B cell (primary cell): Measurements from ENCODE around the gene SLC43A2. TPM values are rescaled to one million over a fixed set of nuclear protein-coding genes. Genes with fewer than 3 reads are reported as not detected.

Source experiments
- ATAC-seq: fragments of 200-7000 bp; cut with Tn5 transposase; one replicate; pipeline ENCODE4 v1.10.0; 2021; ENCODE audit warnings: low read depth, mild to moderate bottlenecking, moderate number of reproducible peaks, moderate library complexity
- CTCF ChIA-PET: fragments of 350-600 bp; sonication (Branson Sonifier 250); formaldehyde crosslinking; loops from one replicate; lab custom pipeline; 2021; ENCODE audit warnings: antibody characterized with exemption, inconsistent platforms; lab: Charles Lee
- POLR2A ChIA-PET: fragments of 350-600 bp; sonication (Branson Sonifier 250); formaldehyde crosslinking; loops from one replicate; lab custom pipeline; 2021; ENCODE audit warnings: antibody characterized with exemption; lab: Charles Lee
- DNase-seq: peaks from one replicate; pipeline ENCODE4 v3.0.0; 2013
- H2AFZ ChIP-seq: 2 replicates; pipeline ENCODE4 v1.6.1; 2012; ENCODE audit warnings: mild to moderate bottlenecking, low read depth, low read length; ENCODE audit not compliant: insufficient read depth, poor library complexity, severe bottlenecking
- H3K27ac ChIP-seq, 2 donors: 1 replicate in 1 of 2; 2 replicates in 1 of 2; pipeline ENCODE4 v1.5.1; 2012 to 2013; ENCODE audit warnings: low read length in 2 of 2, mild to moderate bottlenecking in 2 of 2, moderate library complexity in 1 of 2
- H3K27me3 ChIP-seq, 4 experiments: fragments of 200-600 bp in 1 of 4; sonication (generic) in 1 of 4; replicated peaks in 1 of 4; 1 replicate in 2 of 4; 2 replicates in 2 of 4; pipeline versions ENCODE4 v1.6.1 to v1.7.0; 2013 to 2016; ENCODE audit warnings: low read length in 3 of 4, mild to moderate bottlenecking in 2 of 4, mixed read lengths in 1 of 4, moderate library complexity in 1 of 4; ENCODE audit not compliant: insufficient read depth in 4 of 4, control insufficient read depth in 3 of 4; ENCODE audit errors: control extremely low read depth in 1 of 4
- H3K36me3 ChIP-seq, 2 experiments: replicated peaks in 1 of 2; 1 replicate in 1 of 2; 2 replicates in 1 of 2; pipeline versions ENCODE4 v1.6.1 to v1.7.1; 2013; ENCODE audit warnings: low read length in 1 of 2; ENCODE audit not compliant: insufficient read depth in 2 of 2, control insufficient read depth in 1 of 2; ENCODE audit errors: control extremely low read depth in 1 of 2, extremely low read depth in 1 of 2
- H3K4me1 ChIP-seq, 2 donors: fragments of 200-600 bp in 1 of 2; sonication (generic) in 1 of 2; 1 replicate in 1 of 2; 2 replicates in 1 of 2; pipeline versions ENCODE4 v1.5.1 to v1.6.1; 2013 to 2017; ENCODE audit warnings: low read length in 2 of 2; ENCODE audit not compliant: control insufficient read depth in 2 of 2, insufficient read depth in 2 of 2
- H3K4me2 ChIP-seq: replicated peaks from 2 replicates; pipeline ENCODE3; 2012; ENCODE audit warnings: mild to moderate bottlenecking, low read depth, low read length; ENCODE audit not compliant: poor library complexity, severe bottlenecking
- H3K4me3 ChIP-seq, 5 experiments: fragments of 200-600 bp in 1 of 5; sonication (generic) in 1 of 5; 1 replicate in 3 of 5; 2 replicates in 2 of 5; pipeline versions ENCODE4 v1.5.1 to v1.7.0; 2011 to 2016; ENCODE audit warnings: low read length in 4 of 5, mild to moderate bottlenecking in 4 of 5, low read depth in 2 of 5, control low read depth in 1 of 5, moderate library complexity in 1 of 5; ENCODE audit not compliant: insufficient read depth in 1 of 5; ENCODE audit errors: control extremely low read depth in 1 of 5, extremely low read depth in 1 of 5
- H3K79me2 ChIP-seq: fragments of 200-600 bp; sonication (generic); one replicate; pipeline ENCODE4 v1.6.0; 2016; ENCODE audit warnings: low read length; ENCODE audit not compliant: control insufficient read depth, insufficient read depth
- H3K9ac ChIP-seq: fragments of 200-600 bp; sonication (generic); 2 replicates; pipeline ENCODE4 v1.6.1; 2017; ENCODE audit warnings: mild to moderate bottlenecking, low read length, moderate library complexity
- H3K9me3 ChIP-seq, 3 donors: one replicate each; pipeline versions ENCODE4 v1.6.1 to v1.7.1; 2013; ENCODE audit warnings: low read length in 2 of 3; ENCODE audit not compliant: control insufficient read depth in 2 of 3, insufficient read depth in 1 of 3; ENCODE audit errors: control extremely low read depth in 1 of 3
- H4K20me1 ChIP-seq: 2 replicates; pipeline ENCODE4 v1.6.0; 2012; ENCODE audit warnings: mild to moderate bottlenecking, low read length; ENCODE audit not compliant: insufficient read depth, control insufficient read depth, poor library complexity, severe bottlenecking
- H3K27ac Mint-ChIP-seq: one replicate; pipeline ENCODE4 v1.8.0; 2021; ENCODE audit warnings: mixed read lengths
- H3K27me3 Mint-ChIP-seq: one replicate; pipeline ENCODE4 v1.8.0; 2021; ENCODE audit warnings: mixed read lengths
- H3K4me1 Mint-ChIP-seq: one replicate; pipeline ENCODE4 v1.8.0; 2021; ENCODE audit warnings: mixed read lengths
- H3K4me3 Mint-ChIP-seq: one replicate; pipeline ENCODE4 v1.8.0; 2021; ENCODE audit warnings: mixed read lengths
- H3K9me3 Mint-ChIP-seq: one replicate; pipeline ENCODE4 v1.8.0; 2022; ENCODE audit warnings: mixed read lengths; ENCODE audit not compliant: insufficient read depth
- EZH2 ChIP-seq: IDR thresholded peaks from 2 replicates; pipeline ENCODE4 v1.6.1; 2012; ENCODE audit warnings: borderline replicate concordance, low read depth, mild to moderate bottlenecking, moderate library complexity, low read length; ENCODE audit not compliant: insufficient read depth, poor library complexity, severe bottlenecking
- WGBS: methylation state at CpG from one replicate; pipeline ENCODE4 v1.1.5; 2013; ENCODE audit warnings: missing lambda C conversion rate; ENCODE audit not compliant: insufficient coverage; 5-methylcytosine and 5-hydroxymethylcytosine counted together
- intact Hi-C: fragments of 100-400 bp; cut with micrococcal nuclease; formaldehyde crosslinking; loops from one replicate; pipeline ENCODE4 v1.10.0; 2022
- polyA plus RNA-seq: library from polyadenylated mRNA; depleted of rRNA; stranded (reverse); fragments of >200 nt; gene quantifications from 2 replicates; pipeline ENCODE4 v1.2.3, GENCODE V29; 2012
- total RNA-seq, 2 donors: library from RNA; stranded (reverse); fragments of 120-200 nt in 1 of 2; gene quantifications; 1 replicate in 1 of 2; 2 replicates in 1 of 2; pipeline versions ENCODE4 v1.2.3 to v1.2.4, GENCODE V29; 2013 to 2022
- TF ChIP-seq, protein P1 (sequence below): fragments of 200-600 bp; IDR thresholded peaks from one replicate; pipeline ENCODE4 v1.8.0; 2022; ENCODE audit warnings: antibody characterized with exemption, mild to moderate bottlenecking

SLC43A2 gene
- total and polyA plus RNA-seq, 2 donors (not counting 1 experiment from before 2014, with no cell fraction given): 26.2 to 204 TPM

DNA sequence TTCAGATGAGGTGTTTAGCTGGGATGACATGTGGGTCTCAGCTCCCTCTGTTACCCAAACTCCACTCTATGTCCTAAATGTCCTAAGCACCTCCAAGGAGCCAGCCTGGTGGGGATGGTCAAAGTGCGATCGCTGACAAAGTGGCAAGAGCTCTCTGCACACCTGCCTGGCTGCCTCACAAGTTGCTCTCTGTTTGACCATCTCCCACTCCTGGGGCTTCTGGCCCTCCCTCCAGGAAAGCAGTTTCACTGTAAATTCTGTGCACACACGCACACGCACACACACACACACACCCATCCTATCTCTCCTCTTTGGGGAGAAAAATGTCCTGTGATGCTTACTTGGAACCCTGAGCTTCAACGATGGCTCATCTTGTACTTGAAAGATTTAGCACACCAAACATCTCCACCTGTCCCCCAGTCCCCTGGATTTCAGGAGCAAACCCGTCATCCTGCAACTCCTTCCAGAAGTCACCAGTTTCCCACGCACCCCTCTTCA lies 67.7 kb downstream of the SLC43A2 start:
- no peaks in the 10 kb centered on the region for H3K27me3 Mint-ChIP-seq
- intact Hi-C loops: loop anchor here (5.0 kb wide), 2 partner anchors 44 to 159 kb away; partner anchors contain the start of genes INPP5K and YWHAE
- H3K27ac ChIP-seq: no peak overlapping the region
- no peak for ATAC-seq
- H3K4me1 ChIP-seq: peaks cover 22 to 29% of the 10 kb centered on the region in 2 donors
- peak overlapping the region; percentile 80 for H3K4me2 ChIP-seq
- H3K4me3 Mint-ChIP-seq: peak overlapping the region; percentile 89
- peaks cover 41% of the 10 kb centered on the region for H3K4me1 Mint-ChIP-seq
- POLR2A ChIA-PET: interaction anchor here (1.5 kb wide), 1 partner anchor 40 kb away, joined by 4 read pairs; no protein-coding TSS in a partner anchor
- peaks cover 59% of the 10 kb centered on the region for H3K79me2 ChIP-seq
- WGBS: 92% methylated on average over 7 of the region's 7 CpGs
- TF ChIP-seq, protein P1, sequence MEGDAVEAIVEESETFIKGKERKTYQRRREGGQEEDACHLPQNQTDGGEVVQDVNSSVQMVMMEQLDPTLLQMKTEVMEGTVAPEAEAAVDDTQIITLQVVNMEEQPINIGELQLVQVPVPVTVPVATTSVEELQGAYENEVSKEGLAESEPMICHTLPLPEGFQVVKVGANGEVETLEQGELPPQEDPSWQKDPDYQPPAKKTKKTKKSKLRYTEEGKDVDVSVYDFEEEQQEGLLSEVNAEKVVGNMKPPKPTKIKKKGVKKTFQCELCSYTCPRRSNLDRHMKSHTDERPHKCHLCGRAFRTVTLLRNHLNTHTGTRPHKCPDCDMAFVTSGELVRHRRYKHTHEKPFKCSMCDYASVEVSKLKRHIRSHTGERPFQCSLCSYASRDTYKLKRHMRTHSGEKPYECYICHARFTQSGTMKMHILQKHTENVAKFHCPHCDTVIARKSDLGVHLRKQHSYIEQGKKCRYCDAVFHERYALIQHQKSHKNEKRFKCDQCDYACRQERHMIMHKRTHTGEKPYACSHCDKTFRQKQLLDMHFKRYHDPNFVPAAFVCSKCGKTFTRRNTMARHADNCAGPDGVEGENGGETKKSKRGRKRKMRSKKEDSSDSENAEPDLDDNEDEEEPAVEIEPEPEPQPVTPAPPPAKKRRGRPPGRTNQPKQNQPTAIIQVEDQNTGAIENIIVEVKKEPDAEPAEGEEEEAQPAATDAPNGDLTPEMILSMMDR: no peak
- no peak for TF ChIP-seq EZH2
- no peak overlapping the region for H2AFZ ChIP-seq
- H3K27me3 ChIP-seq: no peaks in the 10 kb centered on the region
- H4K20me1 ChIP-seq: peaks cover 42% of the 10 kb centered on the region
- no peaks in the 10 kb centered on the region for H3K9me3 ChIP-seq
- peak overlapping the region; percentile 76 for H3K9ac ChIP-seq
- no peaks in the 10 kb centered on the region for H3K9me3 Mint-ChIP-seq
- CTCF ChIA-PET: interaction anchor here (0.7 to 1.4 kb wide), 7 partner anchors 13 to 196 kb away, joined by 3 to 6 read pairs (median 3); no protein-coding TSS in a partner anchor
- H3K4me3 ChIP-seq: no peak overlapping the region
- no peaks in the 10 kb centered on the region for H3K36me3 ChIP-seq
- DNase-seq: no peak
- H3K27ac Mint-ChIP-seq: peak overlapping the region; percentile 78

DNA sequence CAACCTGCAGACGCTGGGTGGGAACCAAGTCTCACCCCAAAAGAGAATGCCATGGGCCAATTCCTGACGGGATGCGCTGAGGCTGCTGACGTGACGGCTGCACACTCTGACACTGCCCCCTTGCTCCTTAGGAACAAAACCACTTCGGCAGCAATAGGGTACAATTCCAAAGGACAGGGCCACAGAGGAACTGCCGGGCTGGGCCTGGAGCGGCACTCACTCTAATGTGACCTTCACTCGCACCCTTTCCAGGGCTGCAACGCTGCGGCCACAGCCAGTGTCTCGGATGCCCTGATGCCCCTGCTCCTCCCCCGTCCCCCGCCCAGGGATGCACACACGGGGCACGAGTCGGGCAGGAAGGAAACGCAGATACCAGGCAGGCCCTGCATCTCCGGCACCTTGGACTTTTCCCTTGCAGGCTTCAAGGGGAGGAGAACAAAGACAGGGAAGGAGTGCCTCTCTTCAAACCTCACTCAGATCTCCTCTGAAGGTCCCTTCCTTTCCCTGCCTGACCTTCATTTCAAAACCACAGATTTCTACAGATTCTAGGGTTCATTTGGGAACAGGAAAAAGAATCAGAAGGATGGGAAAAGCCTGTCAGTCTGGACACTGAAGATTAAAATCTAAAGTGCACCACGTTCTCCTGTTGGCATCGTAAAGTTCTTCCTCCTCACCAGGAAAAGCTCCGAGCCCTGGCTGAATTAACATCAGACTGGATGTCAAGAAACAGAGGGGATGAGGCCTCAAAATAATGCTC lies 68.4 kb downstream of the SLC43A2 start:
- peaks cover 47% of the 10 kb centered on the region for H3K4me1 Mint-ChIP-seq
- Histone ChIP-seq H3K79me2 (peaks cover 59% of the 10 kb centered on the region), H3K4me3 (no peak overlapping the region), H4K20me1 (peaks cover 42% of the 10 kb centered on the region), H2AFZ (no peak overlapping the region), H3K27ac (no peak overlapping the region), H3K36me3 (no peaks in the 10 kb centered on the region), H3K4me2 (no peak overlapping the region), H3K4me1 (peaks cover 28 to 34% of the 10 kb centered on the region in 2 donors), H3K27me3 (no peaks in the 10 kb centered on the region), H3K9me3 (no peaks in the 10 kb centered on the region), H3K9ac (no peak overlapping the region)
- POLR2A ChIA-PET: no interaction called here
- TF ChIP-seq, protein P1: no peak
- no peak for TF ChIP-seq EZH2
- 95% methylated on average over 18 of the region's 22 CpGs for WGBS
- no peak overlapping the region for H3K27ac Mint-ChIP-seq
- DNase-seq: no peak
- H3K27me3 Mint-ChIP-seq: no peaks in the 10 kb centered on the region
- ATAC-seq: no peak
- no peaks in the 10 kb centered on the region for H3K9me3 Mint-ChIP-seq
- intact Hi-C loops: loop anchor here (5.0 kb wide), 2 partner anchors 43 to 158 kb away; partner anchors contain the start of genes INPP5K and YWHAE
- CTCF ChIA-PET: interaction anchor here (0.7 to 1.4 kb wide), 3 partner anchors 14 to 40 kb away, joined by 3 to 6 read pairs (median 4); no protein-coding TSS in a partner anchor
- H3K4me3 Mint-ChIP-seq: peak overlapping the region; percentile 89
